HEK293T (cell line): ENCODE data around the gene CIC.

Experiments used
- BHLHE40 ChIP-seq: fragments of 450-650 bp; IDR thresholded peaks from 2 replicates; pipeline ENCODE4 v1.6.1; 2016; ENCODE audit warnings: mild to moderate bottlenecking, moderate library complexity, borderline replicate concordance
- CTBP1 ChIP-seq: fragments of 450-650 bp; IDR thresholded peaks from 2 replicates; pipeline ENCODE4 v1.6.1; 2016; ENCODE audit warnings: borderline replicate concordance
- FOXA1 ChIP-seq: fragments of 450-650 bp; IDR thresholded peaks from 2 replicates; pipeline ENCODE4 v1.6.1; 2016; ENCODE audit warnings: mild to moderate bottlenecking
- FOXK2 ChIP-seq: fragments of 450-650 bp; IDR thresholded peaks from 2 replicates; pipeline ENCODE4 v1.6.1; 2016; ENCODE audit warnings: mild to moderate bottlenecking
- FOXM1 ChIP-seq: fragments of 450-650 bp; IDR thresholded peaks from 2 replicates; pipeline ENCODE4 v1.6.1; 2017; ENCODE audit warnings: mild to moderate bottlenecking, borderline replicate concordance
- HDGF ChIP-seq: fragments of 450-650 bp; IDR thresholded peaks from 2 replicates; pipeline ENCODE4 v1.6.1; 2017; ENCODE audit warnings: antibody characterized with exemption, borderline replicate concordance
- L3MBTL2 ChIP-seq: fragments of 450-650 bp; conservative IDR thresholded peaks from 2 replicates; pipeline ENCODE4 v1.6.1; 2016; ENCODE audit warnings: mild to moderate bottlenecking
- LEF1 ChIP-seq: fragments of 450-650 bp; IDR thresholded peaks from 2 replicates; pipeline ENCODE4 v1.6.1; 2017; ENCODE audit warnings: mild to moderate bottlenecking, borderline replicate concordance
- PKNOX1 ChIP-seq: fragments of 450-650 bp; IDR thresholded peaks from 2 replicates; pipeline ENCODE4 v1.6.1; 2016
- SP1 ChIP-seq: fragments of 450-650 bp; IDR thresholded peaks from 2 replicates; pipeline ENCODE4 v1.6.1; 2017
- SUZ12 ChIP-seq: fragments of 450-650 bp; IDR thresholded peaks from 2 replicates; pipeline ENCODE4 v1.6.1; 2016; ENCODE audit warnings: mild to moderate bottlenecking

DNA sequence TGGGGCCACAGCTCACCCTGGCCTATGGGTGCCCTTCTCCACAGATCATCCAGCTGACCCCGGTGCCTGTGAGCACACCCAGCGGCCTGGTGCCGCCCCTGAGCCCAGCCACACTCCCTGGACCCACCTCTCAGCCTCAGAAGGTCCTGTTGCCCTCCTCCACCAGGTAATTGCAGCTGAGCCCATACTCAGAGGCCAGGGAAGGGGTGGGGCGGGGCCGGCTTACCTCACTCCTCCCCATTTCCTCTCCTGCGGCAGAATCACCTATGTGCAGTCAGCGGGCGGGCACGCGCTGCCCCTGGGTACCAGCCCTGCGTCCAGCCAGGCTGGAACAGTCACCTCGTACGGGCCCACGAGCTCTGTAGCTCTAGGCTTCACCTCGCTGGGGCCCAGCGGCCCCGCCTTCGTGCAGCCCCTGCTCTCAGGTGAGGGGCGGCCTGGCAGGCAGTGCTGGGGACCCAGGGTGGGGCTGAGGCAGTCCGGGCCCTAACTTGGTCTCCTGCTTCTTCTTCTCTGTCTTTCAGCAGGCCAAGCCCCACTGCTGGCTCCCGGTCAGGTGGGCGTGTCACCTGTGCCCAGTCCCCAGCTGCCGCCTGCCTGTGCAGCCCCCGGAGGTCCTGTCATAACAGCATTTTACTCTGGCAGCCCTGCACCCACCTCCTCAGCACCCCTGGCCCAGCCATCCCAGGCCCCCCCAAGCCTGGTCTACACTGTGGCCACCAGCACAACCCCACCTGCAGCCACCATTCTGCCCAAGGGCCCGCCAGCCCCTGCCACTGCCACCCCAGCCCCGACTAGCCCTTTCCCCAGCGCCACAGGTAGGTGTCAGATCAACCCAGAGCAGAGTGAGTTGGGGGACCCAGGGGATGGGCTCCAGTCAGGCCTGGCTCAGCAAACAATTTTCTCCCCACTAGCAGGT, 23.2 kb downstream of the CIC start:
- TF ChIP-seq FOXK2 (no peak), L3MBTL2 (no peak), FOXM1 (no peak), SUZ12 (no peak), BHLHE40 (no peak), FOXA1 (no peak), CTBP1 (no peak), HDGF (no peak), SP1 (no peak), PKNOX1 (no peak), LEF1 (no peak)
